ENCODE results near the gene DGCR6L. TPM values are rescaled to one million over a fixed set of nuclear protein-coding genes. Genes with fewer than 3 reads are reported as not detected.
"Not testable (repeated sequence)": the region's sequence is repeated elsewhere in the genome, so short reads cannot be mapped to it uniquely, and the experiment has no call there.

DGCR6L gene
- total RNA-seq, 1 donor from 2014 or later = 83.5 TPM

GRCh38 chr22:20268279-20269012 lies 51.4 kb downstream of the DGCR6L start, which contains the start of gene RTN4R:
RTN4R (minus strand) TSS chr22:20268318; CDS start chr22:20268092, 226 bp downstream.
- TF ChIP-seq CTCF (IDR thresholded peaks at IDR 0.05; ENCODE audit: insufficient read depth, low read length, poor library complexity, severe bottlenecking) = no peak
- Histone ChIP-seq H3K27me3 (ENCODE audit: control insufficient read depth, insufficient read depth, low read length) (no peaks in the 10 kb centered on the region), H3K4me3 (ENCODE audit: low read depth, low read length) (peak within 1 kb of the TSS; percentile 47), H3K36me3 (ENCODE audit: control insufficient read depth, insufficient read depth, low read length) (no peaks in the 10 kb centered on the region)
- no peak for DNase-seq (ENCODE audit: low read depth)

GRCh38 chr22:20267441-20268278 lies 52.2 kb downstream of the DGCR6L start:
- DNase-seq (ENCODE audit: low read depth) = no peak
- H3K27me3 ChIP-seq (ENCODE audit: control insufficient read depth, insufficient read depth, low read length) = no peaks in the 10 kb centered on the region
- peak overlapping the region; percentile 47 for H3K4me3 ChIP-seq (ENCODE audit: low read depth, low read length)
- H3K36me3 ChIP-seq (ENCODE audit: control insufficient read depth, insufficient read depth, low read length) = no peaks in the 10 kb centered on the region
- TF ChIP-seq CTCF (IDR thresholded peaks at IDR 0.05; ENCODE audit: insufficient read depth, low read length, poor library complexity, severe bottlenecking) = no peak

- not testable (repeated sequence) for H3K36me3 ChIP-seq (ENCODE audit: control insufficient read depth, insufficient read depth, low read length); DNase-seq (ENCODE audit: low read depth); H3K4me3 ChIP-seq (ENCODE audit: low read depth, low read length); H3K27me3 ChIP-seq (ENCODE audit: control insufficient read depth, insufficient read depth, low read length)
Measured at GRCh38 chr22:20266667-20267440, 53.0 kb downstream of the DGCR6L start.

GRCh38 chr22:20265772-20266666 lies 53.8 kb downstream of the DGCR6L start:
- H3K36me3 ChIP-seq (ENCODE audit: control insufficient read depth, insufficient read depth, low read length); H3K4me3 ChIP-seq (ENCODE audit: low read depth, low read length); DNase-seq (ENCODE audit: low read depth); H3K27me3 ChIP-seq (ENCODE audit: control insufficient read depth, insufficient read depth, low read length): not testable (repeated sequence)

GRCh38 chr22:20264614-20265452 lies 55.0 kb downstream of the DGCR6L start:
- TF ChIP-seq CTCF (IDR thresholded peaks at IDR 0.05; ENCODE audit: insufficient read depth, low read length, poor library complexity, severe bottlenecking) = no peak
- no peak overlapping the region for H3K4me3 ChIP-seq (ENCODE audit: low read depth, low read length)
- no peaks in the 10 kb centered on the region for H3K36me3 ChIP-seq (ENCODE audit: control insufficient read depth, insufficient read depth, low read length)
- no peaks in the 10 kb centered on the region for H3K27me3 ChIP-seq (ENCODE audit: control insufficient read depth, insufficient read depth, low read length)
- DNase-seq (ENCODE audit: low read depth) = no peak

Other genes starting within 250 kb of the DGCR6L start
- 34.0 and 35.7 TPM in 2 replicates for gene DGCR8, start 239.8 kb downstream of the DGCR6L start, total RNA-seq
- 357 and 360 TPM in 2 replicates for gene RANBP1, start 204.0 kb downstream of the DGCR6L start, total RNA-seq
- 44.5 and 56.3 TPM in 2 replicates for gene TRMT2A, start 202.8 kb downstream of the DGCR6L start, total RNA-seq
- 23.8 and 26.9 TPM in 2 replicates for gene ZDHHC8, start 188.3 kb downstream of the DGCR6L start, total RNA-seq
- 0.55 and 1.8 TPM in 2 replicates for gene CCDC188, start 169.0 kb downstream of the DGCR6L start, total RNA-seq
- 18.2 and 22.9 TPM in 2 replicates for gene RTN4R, start 51.7 kb downstream of the DGCR6L start, total RNA-seq
- gene ZNF74, start 74.1 kb upstream of the DGCR6L start, total RNA-seq = 23.5 TPM in 2 replicates
- gene SCARF2, start 117.8 kb upstream of the DGCR6L start, total RNA-seq = 33.6 and 39.9 TPM in 2 replicates
- gene KLHL22, start 175.7 kb upstream of the DGCR6L start, total RNA-seq = 18.6 and 28.2 TPM in 2 replicates
- gene MED15, start 187.6 kb upstream of the DGCR6L start, total RNA-seq = 74.3 and 79.8 TPM in 2 replicates